Stimulated activated naive B cell treated with anti-CD40 and anti-IgM and Interleukin-4, amounts not matched to agents 10 μg/mL and 1 μg/mL and 100 μg/mL, for 72 hours (primary cell): Measurements from ENCODE around the gene USP11.
"Not testable (repeated sequence)": the region's sequence is repeated elsewhere in the genome, so short reads cannot be mapped to it uniquely, and the experiment has no call there.

ENCODE experiments used
- ATAC-seq, 2 donors: fragments of 150-1000 bp; cut with Tn5 transposase; replicated peaks; 2 replicates each; pipeline ENCODE4 v1.10.0; 2021; ENCODE audit warnings: moderate library complexity in 1 of 2
- DNase-seq: peaks from one replicate; pipeline ENCODE4 v3.0.0; 2021
- H3K27ac Mint-ChIP-seq: one replicate; pipeline ENCODE4 v1.8.0; 2022; ENCODE audit warnings: mild to moderate bottlenecking, mixed read lengths
- H3K27me3 Mint-ChIP-seq, 2 donors: one replicate each; pipeline ENCODE4 v1.8.0; 2022; ENCODE audit warnings: mixed read lengths in 2 of 2
- H3K36me3 Mint-ChIP-seq, 2 donors: one replicate each; pipeline ENCODE4 v1.8.0; 2022; ENCODE audit warnings: mixed read lengths in 2 of 2, mild to moderate bottlenecking in 1 of 2
- H3K4me1 Mint-ChIP-seq, 2 donors: one replicate each; pipeline ENCODE4 v1.8.0; 2022; ENCODE audit warnings: mixed read lengths in 2 of 2, mild to moderate bottlenecking in 1 of 2
- H3K4me3 Mint-ChIP-seq, 2 donors: one replicate each; pipeline ENCODE4 v1.8.0; 2022; ENCODE audit warnings: mild to moderate bottlenecking in 2 of 2, mixed read lengths in 2 of 2, moderate library complexity in 1 of 2
- H3K9me3 Mint-ChIP-seq, 2 donors: one replicate each; pipeline ENCODE4 v1.8.0; 2022; ENCODE audit warnings: mixed read lengths in 2 of 2, mild to moderate bottlenecking in 1 of 2

The USP11 gene

GRCh38 chrX:47266643-47267042 is 33.8 kb downstream of the USP11 start:
- DNase-seq (no peak), ATAC-seq (no peak)
- Mint-ChIP-seq H3K4me1 (no peaks in the 10 kb centered on the region), H3K36me3 (no peaks in the 10 kb centered on the region), H3K4me3 (no peak overlapping the region), H3K27ac (no peak overlapping the region), H3K9me3 (no peaks in the 10 kb centered on the region), H3K27me3 (peaks cover 0 to 11% of the 10 kb centered on the region in 2 donors)

DNA sequence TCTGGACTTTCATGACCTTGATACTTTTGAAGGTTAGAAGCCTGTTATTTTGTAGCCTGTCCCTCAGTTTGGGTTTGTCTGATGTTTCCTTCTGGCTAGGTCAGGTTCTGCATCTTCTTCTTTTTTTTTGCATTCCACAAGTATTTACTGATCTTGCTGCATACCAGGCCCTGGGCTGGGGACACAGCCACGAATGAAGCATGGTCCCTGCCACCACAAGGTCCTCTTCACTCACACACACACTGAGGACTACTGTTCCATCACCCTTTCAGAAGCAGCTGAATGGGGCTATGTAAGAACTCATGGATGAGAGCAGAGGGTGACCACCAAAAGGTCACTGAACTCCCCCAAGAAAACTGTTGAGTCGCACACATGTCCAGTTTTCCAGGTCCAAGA is 39.2 kb downstream of the USP11 start:
- ATAC-seq (no peak), DNase-seq (no peak)
- no peaks in the 10 kb centered on the region for H3K4me1 Mint-ChIP-seq
- no peak overlapping the region for H3K4me3 Mint-ChIP-seq
- peaks cover 0 to 10% of the 10 kb centered on the region in 2 donors for H3K27me3 Mint-ChIP-seq
- H3K36me3 Mint-ChIP-seq = no peaks in the 10 kb centered on the region
- no peaks in the 10 kb centered on the region for H3K9me3 Mint-ChIP-seq
- H3K27ac Mint-ChIP-seq = no peak overlapping the region

DNA sequence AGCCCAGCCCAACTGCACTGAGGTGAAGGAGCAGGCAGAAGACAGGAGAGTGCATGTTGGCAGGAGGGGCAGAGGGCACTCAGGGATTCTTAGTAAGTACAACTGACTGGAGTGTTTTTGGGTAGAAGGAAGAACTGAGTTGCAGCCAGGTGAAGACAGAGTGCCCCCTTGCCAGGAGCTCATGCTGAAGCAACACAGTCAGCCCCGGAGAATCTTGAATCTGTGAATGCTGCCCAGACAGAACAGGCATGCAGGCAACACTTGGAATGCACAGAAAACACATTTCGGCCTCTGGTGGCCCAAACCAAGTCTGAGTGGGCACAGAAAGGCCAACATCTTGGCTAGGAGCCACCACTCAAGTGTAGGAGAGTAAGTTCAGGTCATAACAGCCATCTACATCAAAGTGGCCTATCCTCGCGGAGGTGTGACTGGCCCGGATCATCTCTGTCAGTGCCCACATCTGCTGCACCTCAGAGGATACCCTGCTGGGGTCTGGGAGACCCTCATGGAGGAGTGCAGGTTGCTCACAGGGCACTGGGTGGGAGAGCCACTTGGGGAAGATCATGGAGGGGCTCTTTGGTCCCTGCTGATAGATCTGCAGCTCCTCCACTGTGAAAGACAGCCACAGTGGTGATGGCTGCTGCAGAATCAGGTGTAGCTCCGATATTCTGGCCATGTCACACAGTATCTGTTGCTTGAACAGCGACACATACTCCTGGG is 40.4 kb downstream of the USP11 start:
- ATAC-seq = no peak
- no peak for DNase-seq
- H3K36me3 Mint-ChIP-seq = no peaks in the 10 kb centered on the region
- peaks cover 0 to 9% of the 10 kb centered on the region in 2 donors for H3K27me3 Mint-ChIP-seq
- H3K9me3 Mint-ChIP-seq = no peaks in the 10 kb centered on the region
- no peak overlapping the region for H3K4me3 Mint-ChIP-seq
- no peaks in the 10 kb centered on the region for H3K4me1 Mint-ChIP-seq
- H3K27ac Mint-ChIP-seq = no peak overlapping the region

DNA sequence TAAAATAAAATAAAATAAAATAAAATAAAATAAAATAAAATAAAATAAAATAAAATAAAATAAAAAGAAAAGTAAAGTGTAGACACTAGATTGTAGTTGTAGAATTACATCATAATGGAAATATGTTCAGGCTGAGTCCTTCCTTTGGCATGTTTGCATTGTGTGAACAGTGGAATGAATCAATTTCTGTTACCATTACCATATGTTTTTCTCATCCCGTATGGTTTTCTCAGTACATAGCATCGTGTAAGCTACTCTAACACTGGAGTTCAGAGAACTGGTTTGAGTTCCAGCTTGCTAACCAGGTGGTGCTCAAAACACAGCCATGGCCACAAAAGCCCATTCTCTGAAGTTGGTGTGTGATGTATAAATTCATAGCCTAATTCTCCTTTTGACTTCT is 45.9 kb downstream of the USP11 start:
- Mint-ChIP-seq H3K4me1 (no peaks in the 10 kb centered on the region), H3K36me3 (no peaks in the 10 kb centered on the region), H3K9me3 (no peaks in the 10 kb centered on the region), H3K27ac (no peak overlapping the region), H3K27me3 (peaks cover 0 to 3% of the 10 kb centered on the region in 2 donors), H3K4me3 (no peak overlapping the region)
- DNase-seq = no peak
- ATAC-seq = no peak

- DNase-seq = peak; percentile 0
- Mint-ChIP-seq H3K4me3 (no peak overlapping the region), H3K4me1 (no peaks in the 10 kb centered on the region), H3K27me3 (no peaks in the 10 kb centered on the region), H3K36me3 (no peaks in the 10 kb centered on the region), H3K27ac (no peak overlapping the region), H3K9me3 (no peaks in the 10 kb centered on the region)
- ATAC-seq = no peak
Measured at GRCh38 chrX:47283015-47283771, 50.4 kb downstream of the USP11 start.

- not testable (repeated sequence) for ATAC-seq, H3K4me3 Mint-ChIP-seq, H3K27ac Mint-ChIP-seq, H3K27me3 Mint-ChIP-seq, H3K9me3 Mint-ChIP-seq, DNase-seq, H3K4me1 Mint-ChIP-seq, H3K36me3 Mint-ChIP-seq
Measured at GRCh38 chrX:47284616-47285015, 51.8 kb downstream of the USP11 start.

DNA sequence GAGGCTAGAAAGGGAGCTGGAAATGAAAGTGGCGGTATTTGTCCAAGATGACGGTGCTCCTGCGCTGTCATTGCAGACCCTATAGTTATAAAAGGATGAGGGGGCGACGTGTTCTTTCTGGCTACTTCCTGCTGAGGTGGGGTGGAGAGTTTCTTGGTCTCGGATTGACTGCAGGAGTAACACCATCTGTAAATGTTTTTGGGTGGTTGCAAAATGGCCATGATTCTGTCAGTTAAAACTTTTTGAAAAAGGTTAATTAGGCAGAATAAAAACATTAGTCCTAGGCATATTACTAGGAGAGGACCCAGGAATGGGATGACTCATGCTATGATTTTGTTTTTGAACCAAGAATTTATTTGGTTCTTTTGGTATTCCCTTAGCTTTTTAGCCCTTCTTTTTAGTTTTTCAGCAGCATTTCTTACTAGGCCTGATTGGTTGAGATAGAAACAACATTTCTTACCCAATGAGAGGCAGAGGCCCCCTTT is 53.1 kb downstream of the USP11 start:
- no peak for DNase-seq
- no peaks in the 10 kb centered on the region for H3K4me1 Mint-ChIP-seq

GRCh38 chrX:47293106-47293505 is 60.3 kb downstream of the USP11 start:
- no peaks in the 10 kb centered on the region for H3K4me1 Mint-ChIP-seq
- H3K27ac Mint-ChIP-seq = no peak overlapping the region
- H3K4me3 Mint-ChIP-seq = no peak overlapping the region
- no peaks in the 10 kb centered on the region for H3K36me3 Mint-ChIP-seq
- no peak for DNase-seq
- ATAC-seq = no peak
- no peaks in the 10 kb centered on the region for H3K9me3 Mint-ChIP-seq
- peaks cover 13 to 15% of the 10 kb centered on the region in 2 donors for H3K27me3 Mint-ChIP-seq

More for the DNA sequence above, 53.1 kb downstream of the USP11 start:
- H3K27ac Mint-ChIP-seq = no peak overlapping the region
- H3K9me3 Mint-ChIP-seq = no peaks in the 10 kb centered on the region
- H3K36me3 Mint-ChIP-seq = no peaks in the 10 kb centered on the region
- H3K27me3 Mint-ChIP-seq = no peaks in the 10 kb centered on the region
- ATAC-seq = no peak
- no peak overlapping the region for H3K4me3 Mint-ChIP-seq

DNA sequence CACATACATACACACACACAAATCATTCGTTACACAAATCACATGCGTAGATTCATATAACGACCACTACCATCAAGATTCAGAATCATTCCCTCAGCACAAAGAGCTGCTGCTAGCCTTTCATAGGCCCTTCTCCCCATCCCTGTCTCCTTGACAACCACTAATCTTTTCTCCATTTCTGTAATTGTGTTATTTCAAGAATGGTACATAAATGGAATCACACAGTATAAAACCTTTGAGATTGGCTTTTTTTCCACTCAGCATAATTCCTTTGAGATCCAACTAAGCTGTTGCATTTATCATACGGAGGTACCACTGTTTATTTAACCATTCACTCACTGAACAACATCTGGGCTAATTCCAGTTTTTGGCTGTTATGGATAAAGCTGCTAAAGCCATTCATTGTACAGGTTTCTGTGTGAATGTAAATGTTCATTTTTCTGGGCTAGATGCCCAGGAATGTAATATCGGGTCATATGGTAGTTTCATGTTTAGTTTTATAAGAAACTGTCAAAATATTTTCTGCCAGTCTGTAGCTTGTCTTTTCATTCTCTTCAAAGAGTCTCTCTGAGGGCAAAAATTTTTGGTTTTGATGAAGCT is 64.1 kb downstream of the USP11 start:
- no peak overlapping the region for H3K27ac Mint-ChIP-seq
- no peaks in the 10 kb centered on the region for H3K9me3 Mint-ChIP-seq
- no peaks in the 10 kb centered on the region for H3K4me1 Mint-ChIP-seq
- H3K36me3 Mint-ChIP-seq = no peaks in the 10 kb centered on the region
- no peak for DNase-seq
- peaks cover 12 to 18% of the 10 kb centered on the region in 2 donors for H3K27me3 Mint-ChIP-seq
- no peak for ATAC-seq
- no peak overlapping the region for H3K4me3 Mint-ChIP-seq

DNA sequence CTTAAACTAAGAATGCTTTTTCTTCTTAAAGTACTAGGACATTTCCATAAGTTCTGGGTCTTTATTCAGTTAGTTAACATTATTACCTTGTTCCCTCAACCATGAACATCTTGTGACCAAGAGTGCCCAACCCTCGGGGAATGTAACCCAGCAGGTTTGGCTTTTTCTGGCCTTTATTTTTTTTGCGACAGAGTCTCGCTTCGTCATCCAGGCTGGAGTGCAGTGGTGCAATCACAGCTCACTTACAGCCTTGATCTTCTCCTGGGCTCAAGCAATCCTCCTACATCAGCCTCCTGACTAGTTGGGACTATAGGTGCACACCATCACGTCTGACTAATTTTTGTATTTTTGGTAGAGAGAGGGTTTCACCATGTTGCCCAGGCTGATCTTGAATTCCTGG is 65.1 kb downstream of the USP11 start:
- H3K27me3 Mint-ChIP-seq = peaks cover 3 to 12% of the 10 kb centered on the region in 2 donors
- no peaks in the 10 kb centered on the region for H3K4me1 Mint-ChIP-seq
- no peaks in the 10 kb centered on the region for H3K36me3 Mint-ChIP-seq

More for the DNA sequence above, 65.1 kb downstream of the USP11 start:
- H3K27ac Mint-ChIP-seq = no peak overlapping the region
- no peak overlapping the region for H3K4me3 Mint-ChIP-seq
- ATAC-seq (no peak), DNase-seq (no peak)
- H3K9me3 Mint-ChIP-seq = no peaks in the 10 kb centered on the region
